GM19238 (cell line): ENCODE results near the gene HASPIN.
A peak's percentile ranks its signal among the peaks of the same experiment; 100 is the strongest.

Experiments used
- DNase-seq: peaks from one replicate; pipeline ENCODE4 v3.0.0; 2011; ENCODE audit warnings: low spot score; ENCODE audit not compliant: insufficient read length

Gene HASPIN

DNA sequence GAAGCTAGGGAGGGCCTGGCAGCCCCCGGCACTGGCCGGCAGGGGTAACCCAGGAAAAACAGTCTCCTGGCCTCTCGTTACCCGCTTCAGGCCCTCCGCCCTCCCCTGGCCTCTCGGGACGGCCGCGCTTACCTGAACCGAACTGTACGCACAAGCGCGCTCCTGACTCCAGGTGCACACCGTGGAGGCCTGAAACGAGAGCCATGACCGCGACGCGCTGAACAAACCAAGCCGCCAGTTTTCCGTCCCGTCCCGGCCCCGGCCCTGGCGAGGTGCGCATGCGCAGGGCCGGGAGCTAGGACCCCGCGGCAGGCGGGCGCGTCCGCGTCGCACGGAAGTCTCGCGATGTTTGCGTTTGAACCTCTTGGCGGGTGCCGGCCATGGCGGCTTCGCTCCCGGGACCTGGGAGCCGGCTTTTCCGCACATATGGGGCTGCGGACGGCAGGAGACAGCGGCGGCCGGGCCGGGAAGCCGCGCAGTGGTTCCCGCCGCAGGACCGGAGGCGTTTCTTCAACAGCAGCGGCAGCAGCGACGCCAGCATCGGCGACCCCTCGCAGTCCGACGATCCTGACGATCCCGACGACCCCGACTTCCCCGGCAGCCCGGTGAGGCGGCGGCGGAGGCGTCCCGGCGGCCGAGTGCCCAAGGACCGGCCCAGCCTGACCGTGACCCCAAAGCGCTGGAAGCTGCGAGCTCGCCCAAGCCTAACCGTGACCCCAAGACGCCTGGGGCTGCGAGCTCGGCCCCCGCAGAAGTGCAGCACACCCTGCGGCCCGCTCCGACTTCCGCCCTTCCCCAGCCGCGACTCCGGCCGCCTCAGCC lies at the start of gene HASPIN:
HASPIN (plus strand) TSS at position 348 of the 822 bp plus-strand sequence; CDS start at position 381, 33 bp downstream.
- DNase-seq: peak; percentile 95

GRCh38 chr17:3675886-3676285 lies 47.8 kb upstream of the HASPIN start:
- no peak for DNase-seq

DNA sequence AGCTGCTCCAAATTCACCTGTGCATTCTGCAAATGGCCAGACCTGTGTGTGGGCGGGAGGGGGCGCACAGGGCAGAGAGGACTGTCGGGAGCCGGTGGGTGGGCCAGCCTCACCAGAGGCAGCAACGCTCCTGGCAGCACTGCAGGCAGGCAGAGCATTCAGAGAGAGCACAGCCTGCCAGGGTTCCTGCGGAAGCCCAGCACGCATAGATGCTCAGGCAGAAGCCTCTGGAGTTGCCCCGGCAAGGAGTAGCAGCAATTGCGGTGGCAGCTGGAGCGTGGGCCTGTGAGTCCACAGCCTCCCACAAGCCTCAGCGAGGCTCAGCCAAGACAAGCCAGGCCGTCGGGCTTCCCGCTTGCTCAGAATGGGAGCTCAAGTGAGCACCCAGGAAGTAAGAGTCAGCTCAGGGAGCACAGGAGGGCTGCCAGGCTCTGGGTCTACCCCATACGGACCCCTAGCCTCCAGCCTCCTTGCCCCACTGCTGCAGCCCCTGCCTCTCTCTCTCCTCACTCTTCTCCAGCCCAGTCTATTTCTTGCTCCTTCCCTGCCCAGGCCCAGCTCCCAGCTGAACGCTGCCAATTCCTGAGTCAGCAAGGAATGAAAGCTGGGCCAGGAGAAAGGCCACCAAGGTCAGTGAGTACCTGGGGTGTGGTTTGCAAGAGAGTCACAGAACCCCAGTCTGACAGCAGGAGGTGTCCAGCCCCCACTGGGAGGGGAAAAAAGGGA lies 45.4 kb upstream of the HASPIN start:
- no peak for DNase-seq

DNA sequence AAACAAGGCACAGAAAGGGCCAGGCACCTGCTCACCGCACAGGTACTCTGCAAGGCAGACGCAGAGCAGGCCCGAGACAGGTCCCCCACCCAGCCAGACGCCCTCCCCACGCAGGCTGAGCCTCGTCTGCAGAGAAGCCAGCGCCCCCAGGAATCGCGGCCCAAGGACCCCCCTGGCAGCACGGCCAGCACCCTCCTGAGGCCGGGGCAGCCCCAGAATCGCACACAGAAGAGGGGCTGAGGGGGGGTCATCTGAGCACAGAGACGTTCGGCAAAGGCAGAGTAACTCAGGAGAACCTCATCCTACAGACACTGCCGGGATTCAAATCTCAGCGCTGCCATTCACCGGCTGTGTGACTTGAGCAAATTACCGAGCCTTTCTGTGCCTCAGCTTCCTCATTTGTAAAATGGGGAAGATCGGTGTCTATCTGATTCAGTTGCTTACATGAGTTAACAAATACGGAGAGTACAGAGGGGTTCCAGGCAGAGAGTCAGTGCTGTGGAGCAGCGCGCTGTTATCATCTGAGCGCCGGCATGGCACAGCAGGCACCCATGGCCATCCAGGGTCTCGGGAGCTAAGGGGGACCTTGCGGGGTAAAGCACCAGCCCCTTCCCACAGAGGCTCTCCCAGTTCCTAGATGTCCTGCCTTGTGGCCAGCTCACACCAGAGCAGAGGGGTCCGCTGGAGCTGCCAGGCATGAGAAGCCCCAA lies 44.7 kb upstream of the HASPIN start:
- no peak for DNase-seq

GRCh38 chr17:3679531-3680126 lies 44.1 kb upstream of the HASPIN start:
- DNase-seq: no peak

DNA sequence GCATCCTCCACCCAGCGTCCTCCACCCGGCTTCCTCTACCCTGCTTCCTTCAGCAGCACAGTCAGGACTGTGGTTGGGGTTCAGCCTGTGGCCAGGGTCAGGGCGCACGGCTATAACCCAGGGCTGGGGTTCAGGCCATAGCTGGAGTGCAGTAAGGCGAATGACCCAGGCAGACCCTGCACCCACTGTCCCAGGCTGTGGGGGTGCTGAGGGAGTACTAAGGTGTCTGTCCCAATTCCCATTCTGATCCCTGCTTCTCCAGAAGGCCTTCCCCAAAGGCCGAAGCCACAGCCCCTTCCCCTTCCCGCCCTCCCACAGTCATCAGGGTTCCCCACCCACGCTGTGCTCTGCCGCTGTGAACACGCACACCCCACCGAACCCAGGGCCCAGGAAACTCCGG lies 42.6 kb upstream of the HASPIN start:
- DNase-seq: no peak

- no peak for DNase-seq
Measured at GRCh38 chr17:3681565-3681964, 42.1 kb upstream of the HASPIN start.

DNA sequence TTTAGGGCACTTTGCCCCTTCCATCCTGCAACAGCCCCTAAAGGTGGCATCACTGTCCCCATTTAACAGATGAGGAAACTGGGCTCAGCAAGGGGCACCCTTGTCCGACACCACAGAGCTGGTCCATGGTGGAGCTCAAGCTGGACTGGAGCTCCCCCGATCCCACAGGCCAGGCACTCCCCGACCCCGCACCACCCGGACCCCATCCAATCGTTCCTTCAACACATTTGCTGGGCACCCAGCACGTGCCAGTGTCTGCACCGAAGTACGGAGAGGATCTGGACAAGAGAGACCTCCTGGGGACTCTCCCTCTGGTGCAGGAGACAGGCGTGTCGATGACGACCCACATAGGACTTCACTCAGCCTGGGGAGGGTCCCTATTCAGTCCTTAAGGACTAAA lies 41.7 kb upstream of the HASPIN start:
- DNase-seq: no peak

- DNase-seq: peak; percentile 87
Measured at GRCh38 chr17:3683054-3683511, 40.6 kb upstream of the HASPIN start.

- no peak for DNase-seq
Measured at GRCh38 chr17:3685174-3685573, 38.5 kb upstream of the HASPIN start.

DNA sequence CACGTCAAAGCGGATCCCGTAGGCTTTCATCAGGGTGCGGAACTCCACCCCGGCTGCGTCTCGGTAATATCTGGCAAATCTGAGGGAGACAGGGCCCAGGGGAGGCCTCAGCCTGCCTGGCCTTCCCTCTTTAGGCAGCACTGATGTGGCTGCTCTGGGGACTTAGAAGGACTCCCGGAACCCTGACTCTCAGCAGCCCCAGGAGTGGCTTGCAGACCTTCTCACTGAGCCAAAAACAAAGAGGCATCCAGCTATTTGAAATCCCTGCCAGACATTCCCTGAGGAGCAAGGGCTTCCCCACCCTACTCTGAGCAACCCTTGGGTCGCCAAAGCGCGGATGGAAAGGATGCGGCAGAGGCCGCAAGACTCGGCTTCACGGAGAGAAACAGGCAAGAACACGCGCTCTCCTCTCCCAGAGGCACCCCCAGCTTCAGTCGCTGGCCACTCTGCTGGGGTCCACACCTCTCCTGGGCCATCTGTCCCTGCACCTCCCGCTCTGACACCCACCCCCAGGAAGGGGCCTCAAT lies 35.6 kb upstream of the HASPIN start:
- DNase-seq: no peak

DNA sequence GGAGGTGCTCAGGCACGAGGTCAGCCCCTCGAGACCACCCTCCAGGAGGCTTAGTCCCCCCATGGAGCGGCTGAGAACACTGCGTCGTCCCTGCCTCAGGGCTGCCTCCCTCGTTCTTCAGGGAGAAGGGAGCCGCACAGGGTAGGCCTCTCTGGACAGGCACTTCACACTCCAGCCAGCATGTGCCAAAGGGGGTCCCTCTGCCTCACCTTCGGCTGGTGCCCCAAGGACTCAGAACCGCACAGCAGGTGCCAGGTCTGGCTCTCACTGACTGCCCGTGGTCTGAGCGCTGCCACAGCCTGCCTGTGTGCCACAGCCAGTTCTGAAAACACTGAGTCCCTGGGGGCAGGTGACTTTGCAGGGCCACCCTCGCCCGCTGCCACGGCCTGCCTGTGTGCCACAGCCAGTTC lies 34.8 kb upstream of the HASPIN start:
- no peak for DNase-seq

GRCh38 chr17:3689262-3690093 lies 34.2 kb upstream of the HASPIN start:
- DNase-seq: no peak

DNA sequence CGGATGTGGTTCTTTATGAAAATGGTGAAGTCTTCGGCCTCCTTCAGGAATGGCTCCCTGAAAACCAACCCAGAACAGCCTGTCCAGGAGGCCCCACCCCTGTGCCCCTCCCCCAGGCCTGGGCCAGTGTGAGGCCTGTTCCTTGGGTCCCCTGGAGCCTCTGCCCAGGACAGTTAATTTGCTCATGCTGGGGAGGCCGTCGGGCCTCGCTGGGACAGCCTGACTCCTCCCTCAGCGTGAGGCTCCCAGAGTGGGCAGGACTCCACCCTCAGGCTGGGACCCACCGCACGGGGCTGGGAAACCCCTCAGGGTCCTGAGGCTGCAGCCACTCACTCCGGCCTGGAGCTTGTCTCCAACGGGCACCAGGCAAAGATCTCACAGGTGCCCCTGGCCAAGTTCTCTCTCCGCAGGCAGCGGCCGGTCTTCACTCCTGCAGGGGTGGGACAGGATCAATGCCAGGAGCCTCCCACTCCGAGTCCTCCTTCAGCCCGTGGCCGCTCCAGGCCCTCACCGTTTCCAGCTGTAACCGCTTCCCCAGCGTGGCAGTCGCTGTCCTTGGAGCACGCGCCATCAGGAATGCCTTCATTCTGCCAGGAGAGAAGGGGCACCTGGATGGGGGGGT lies 33.5 kb upstream of the HASPIN start:
- no peak for DNase-seq

- DNase-seq: no peak
Measured at GRCh38 chr17:3691617-3692067, 32.1 kb upstream of the HASPIN start.

GRCh38 chr17:3692346-3692745 lies 31.4 kb upstream of the HASPIN start:
- DNase-seq: no peak

DNA sequence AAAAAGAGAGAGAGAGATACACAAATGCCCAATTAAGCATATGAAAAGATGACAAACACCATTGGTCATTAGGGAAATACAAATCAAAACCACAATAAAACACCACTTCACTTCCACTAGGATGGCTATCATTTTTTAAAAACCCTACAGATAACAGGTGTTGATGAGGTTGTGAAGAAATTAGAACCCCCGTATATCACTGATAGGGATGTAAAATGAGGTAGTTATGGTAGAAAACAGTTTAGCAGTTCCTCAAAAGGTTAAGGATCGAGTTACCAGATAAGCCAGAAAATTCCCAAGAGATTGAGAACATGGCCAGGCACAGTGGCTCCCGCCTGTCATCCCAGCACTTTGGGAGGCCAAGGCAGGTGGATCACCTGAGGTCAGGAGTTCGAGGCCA lies 30.6 kb upstream of the HASPIN start:
- no peak for DNase-seq

DNA sequence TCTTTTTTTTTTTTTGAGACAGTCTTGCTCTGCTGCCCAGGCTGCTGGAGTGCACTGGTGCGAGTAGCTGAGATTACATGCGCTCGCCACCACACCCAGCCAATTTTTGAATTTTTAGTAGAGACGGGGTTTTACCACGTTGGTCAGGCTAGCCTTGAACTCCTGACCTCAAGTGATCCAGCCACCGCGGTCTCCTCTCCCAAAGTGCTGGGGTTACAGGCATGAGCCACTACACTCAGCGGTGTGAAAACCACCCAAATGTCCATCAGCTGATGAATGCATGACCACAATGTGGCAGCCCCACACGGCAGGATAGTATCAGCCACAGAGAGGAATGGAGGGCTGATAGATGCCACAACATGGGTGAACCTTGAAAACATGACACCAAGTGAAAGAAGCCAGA lies 29.9 kb upstream of the HASPIN start:
- DNase-seq: no peak

DNA sequence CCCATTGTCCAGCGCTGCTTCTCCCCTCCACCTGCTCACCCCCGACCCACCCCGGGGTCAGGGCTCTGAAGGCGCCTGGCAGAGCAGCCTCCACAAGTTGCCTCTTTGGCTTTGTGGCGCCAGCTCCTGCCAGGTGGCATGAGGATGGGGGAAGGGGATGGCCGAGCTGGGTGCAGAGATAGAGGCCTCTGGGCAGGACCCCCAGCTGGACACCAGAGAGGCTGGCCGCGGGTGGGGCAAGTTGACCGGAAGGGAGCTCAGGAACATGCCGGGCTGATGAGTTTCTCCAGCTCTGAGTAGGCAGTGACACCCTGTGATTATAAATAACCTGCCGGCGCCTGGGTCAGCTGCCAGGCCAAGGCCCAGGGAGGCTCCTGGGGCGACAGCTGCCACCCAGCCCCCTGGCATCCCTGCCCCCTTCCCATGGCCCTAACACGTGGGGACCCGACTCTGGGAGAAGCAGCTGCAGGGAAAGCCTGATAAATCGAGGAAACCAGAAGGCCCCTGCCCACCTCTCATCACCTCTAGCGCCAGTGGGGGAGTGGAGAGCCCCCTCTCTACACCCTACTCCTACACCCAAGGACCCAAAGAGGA lies 28.5 kb upstream of the HASPIN start:
- DNase-seq: no peak
